IgD-negative memory B cell (primary cell): ENCODE data around the gene ZNF486. TPM values are rescaled to one million over a fixed set of nuclear protein-coding genes. Genes with fewer than 3 reads are reported as not detected.
"Not testable (repeated sequence)": the region's sequence is repeated elsewhere in the genome, so short reads cannot be mapped to it uniquely, and the experiment has no call there.

Experiments
- H3K27ac Mint-ChIP-seq, 3 donors: one replicate each; pipeline ENCODE4 v1.8.0; 2020 to 2022; ENCODE audit warnings: mild to moderate bottlenecking in 3 of 3, mixed read lengths in 3 of 3, moderate library complexity in 1 of 3
- H3K27me3 Mint-ChIP-seq: one replicate; pipeline ENCODE4 v1.8.0; 2021; ENCODE audit warnings: mixed read lengths
- H3K36me3 Mint-ChIP-seq: one replicate; pipeline ENCODE4 v1.8.0; 2020; ENCODE audit warnings: mild to moderate bottlenecking, mixed read lengths
- H3K4me1 Mint-ChIP-seq, 3 donors: one replicate each; pipeline ENCODE4 v1.8.0; 2020 to 2022; ENCODE audit warnings: mixed read lengths in 3 of 3, mild to moderate bottlenecking in 1 of 3
- H3K4me3 Mint-ChIP-seq, 4 donors: one replicate each; pipeline ENCODE4 v1.8.0; 2020 to 2022; ENCODE audit warnings: mild to moderate bottlenecking in 4 of 4, mixed read lengths in 4 of 4, moderate library complexity in 3 of 4
- H3K9me3 Mint-ChIP-seq, 3 donors: one replicate each; pipeline ENCODE4 v1.8.0; 2020 to 2021; ENCODE audit warnings: mixed read lengths in 3 of 3, mild to moderate bottlenecking in 1 of 3
- polyA plus RNA-seq: library from polyadenylated mRNA; unstranded; fragments of 300-500 nt; fragmentation: Illumina TruSeq; gene quantifications from one replicate; pipeline ENCODE4 v1.2.3, GENCODE V29; 2021

Gene ZNF486
- polyA plus RNA-seq, 1 donor from 2014 or later, result 6.2 TPM

- not testable (repeated sequence) for H3K4me1 Mint-ChIP-seq, H3K27me3 Mint-ChIP-seq, H3K27ac Mint-ChIP-seq
- Mint-ChIP-seq H3K36me3 (peaks cover 26% of the 10 kb centered on the region), H3K4me3 (peak overlapping the region in 1 of 4 donors; percentile 17), H3K9me3 (peaks cover 0 to 12% (median 2%) of the 10 kb centered on the region in 3 donors)
Measured at GRCh38 chr19:20175848-20176247, 8.8 kb downstream of the ZNF486 start.

- not testable (repeated sequence) for H3K4me1 Mint-ChIP-seq, H3K27ac Mint-ChIP-seq
Measured at GRCh38 chr19:20179956-20180355, 12.9 kb downstream of the ZNF486 start.

GRCh38 chr19:20182222-20182785, 15.3 kb downstream of the ZNF486 start:
- H3K27me3 Mint-ChIP-seq, result no peaks in the 10 kb centered on the region
- peaks cover 19% of the 10 kb centered on the region for H3K36me3 Mint-ChIP-seq
- peaks cover 0 to 10% (median 0%) of the 10 kb centered on the region in 3 donors for H3K9me3 Mint-ChIP-seq
- H3K27ac Mint-ChIP-seq, result no peak overlapping the region
- H3K4me3 Mint-ChIP-seq, result no peak overlapping the region
- H3K4me1 Mint-ChIP-seq, result peaks cover 0 to 10% (median 5%) of the 10 kb centered on the region in 3 donors

More at GRCh38 chr19:20179956-20180355, 12.9 kb downstream of the ZNF486 start:
- not testable (repeated sequence) for H3K27me3 Mint-ChIP-seq, H3K4me3 Mint-ChIP-seq, H3K36me3 Mint-ChIP-seq
- H3K9me3 Mint-ChIP-seq, result peaks cover 0 to 10% (median 0%) of the 10 kb centered on the region in 3 donors

GRCh38 chr19:20186174-20186573, 19.2 kb downstream of the ZNF486 start:
- Mint-ChIP-seq H3K27me3 (no peaks in the 10 kb centered on the region), H3K27ac (no peak overlapping the region), H3K4me3 (peak overlapping the region in 1 of 4 donors; percentile 55), H3K36me3 (peaks cover 31% of the 10 kb centered on the region), H3K4me1 (peaks cover 0 to 10% (median 3%) of the 10 kb centered on the region in 3 donors), H3K9me3 (peaks cover 3 to 5% (median 3%) of the 10 kb centered on the region in 3 donors)

GRCh38 chr19:20197747-20198146, 30.7 kb downstream of the ZNF486 start:
- Mint-ChIP-seq H3K27me3 (no peaks in the 10 kb centered on the region), H3K27ac (no peak overlapping the region), H3K36me3 (peaks cover 22% of the 10 kb centered on the region), H3K4me3 (peak overlapping the region in 1 of 4 donors; percentile 49), H3K4me1 (no peaks in the 10 kb centered on the region), H3K9me3 (peaks cover 16 to 31% (median 20%) of the 10 kb centered on the region in 3 donors)

- H3K27ac Mint-ChIP-seq, result no peak overlapping the region
- peaks cover 0 to 12% (median 6%) of the 10 kb centered on the region in 3 donors for H3K9me3 Mint-ChIP-seq
- H3K4me3 Mint-ChIP-seq, result no peak overlapping the region
- no peaks in the 10 kb centered on the region for H3K27me3 Mint-ChIP-seq
- peaks cover 0 to 1% (median 0%) of the 10 kb centered on the region in 3 donors for H3K4me1 Mint-ChIP-seq
- peaks cover 4% of the 10 kb centered on the region for H3K36me3 Mint-ChIP-seq
Measured at GRCh38 chr19:20209051-20209450, 42.0 kb downstream of the ZNF486 start.

- not testable (repeated sequence) for H3K27me3 Mint-ChIP-seq
Measured at GRCh38 chr19:20214366-20214765, 47.4 kb downstream of the ZNF486 start.

GRCh38 chr19:20221605-20222004, 54.6 kb downstream of the ZNF486 start:
- not testable (repeated sequence) for H3K4me3 Mint-ChIP-seq
- peaks cover 0 to 14% (median 8%) of the 10 kb centered on the region in 3 donors for H3K9me3 Mint-ChIP-seq

More at GRCh38 chr19:20214366-20214765, 47.4 kb downstream of the ZNF486 start:
- H3K27ac Mint-ChIP-seq, H3K4me3 Mint-ChIP-seq, H3K9me3 Mint-ChIP-seq, H3K36me3 Mint-ChIP-seq, H3K4me1 Mint-ChIP-seq: not testable (repeated sequence)

GRCh38 chr19:20233105-20233504, 66.1 kb downstream of the ZNF486 start:
- H3K4me3 Mint-ChIP-seq, result no peak overlapping the region
- peaks cover 12% of the 10 kb centered on the region for H3K36me3 Mint-ChIP-seq
- H3K4me1 Mint-ChIP-seq, result peaks cover 6 to 24% (median 11%) of the 10 kb centered on the region in 3 donors
- H3K27me3 Mint-ChIP-seq, result no peaks in the 10 kb centered on the region
- H3K27ac Mint-ChIP-seq, result no peak overlapping the region
- H3K9me3 Mint-ChIP-seq, result peaks cover 3 to 15% (median 15%) of the 10 kb centered on the region in 3 donors

More at GRCh38 chr19:20221605-20222004, 54.6 kb downstream of the ZNF486 start:
- H3K27ac Mint-ChIP-seq, H3K36me3 Mint-ChIP-seq, H3K4me1 Mint-ChIP-seq, H3K27me3 Mint-ChIP-seq: not testable (repeated sequence)

GRCh38 chr19:20235156-20235555, 68.1 kb downstream of the ZNF486 start:
- H3K9me3 Mint-ChIP-seq, result peaks cover 0 to 7% (median 4%) of the 10 kb centered on the region in 3 donors
- H3K36me3 Mint-ChIP-seq, result peaks cover 12% of the 10 kb centered on the region
- H3K27me3 Mint-ChIP-seq, result no peaks in the 10 kb centered on the region
- H3K4me1 Mint-ChIP-seq, result peaks cover 6 to 29% (median 15%) of the 10 kb centered on the region in 3 donors
- peak overlapping the region; percentile 23 to 80 (median 71) for H3K27ac Mint-ChIP-seq
- H3K4me3 Mint-ChIP-seq, result peak overlapping the region in 3 of 4 donors; percentile 68 to 85 (median 85)

- Mint-ChIP-seq H3K9me3 (peaks cover 0 to 3% (median 2%) of the 10 kb centered on the region in 3 donors), H3K36me3 (peaks cover 5% of the 10 kb centered on the region), H3K4me1 (peaks cover 6 to 29% (median 15%) of the 10 kb centered on the region in 3 donors), H3K27ac (peak overlapping the region; percentile 81 to 95 (median 92)), H3K27me3 (no peaks in the 10 kb centered on the region), H3K4me3 (peak overlapping the region; percentile 96 to 100 (median 99))
Measured at GRCh38 chr19:20237773-20238623, 71.0 kb downstream of the ZNF486 start.

- H3K9me3 Mint-ChIP-seq, result peaks cover 0 to 4% (median 1%) of the 10 kb centered on the region in 3 donors
- H3K27me3 Mint-ChIP-seq, result no peaks in the 10 kb centered on the region
- peaks cover 4 to 13% (median 8%) of the 10 kb centered on the region in 3 donors for H3K4me1 Mint-ChIP-seq
- H3K36me3 Mint-ChIP-seq, result no peaks in the 10 kb centered on the region
- peak overlapping the region in 3 of 4 donors; percentile 51 to 86 (median 52) for H3K4me3 Mint-ChIP-seq
- H3K27ac Mint-ChIP-seq, result peak overlapping the region in 1 of 3 donors; percentile 72
Measured at GRCh38 chr19:20243629-20244028, 76.6 kb downstream of the ZNF486 start.

- no peaks in the 10 kb centered on the region for H3K27me3 Mint-ChIP-seq
- H3K36me3 Mint-ChIP-seq, result no peaks in the 10 kb centered on the region
- peak overlapping the region in 2 of 3 donors; percentile 22 to 72 for H3K27ac Mint-ChIP-seq
- peaks cover 0 to 4% (median 1%) of the 10 kb centered on the region in 3 donors for H3K9me3 Mint-ChIP-seq
- H3K4me3 Mint-ChIP-seq, result peak overlapping the region; percentile 28 to 86 (median 52)
- H3K4me1 Mint-ChIP-seq, result peaks cover 4 to 13% (median 8%) of the 10 kb centered on the region in 3 donors
Measured at GRCh38 chr19:20244356-20244755, 77.3 kb downstream of the ZNF486 start.

- Mint-ChIP-seq H3K4me3 (no peak overlapping the region), H3K36me3 (no peaks in the 10 kb centered on the region), H3K9me3 (peaks cover 0 to 4% (median 1%) of the 10 kb centered on the region in 3 donors), H3K4me1 (peaks cover 4 to 13% (median 8%) of the 10 kb centered on the region in 3 donors), H3K27ac (no peak overlapping the region), H3K27me3 (no peaks in the 10 kb centered on the region)
Measured at GRCh38 chr19:20245309-20245708, 78.3 kb downstream of the ZNF486 start.
